GM12801 (cell line): ENCODE results near the gene ABCC12.

ENCODE experiments used
- TF ChIP-seq, protein P1 (sequence below): IDR thresholded peaks from one replicate; pipeline ENCODE4 v1.5.1; 2011; ENCODE audit warnings: control low read depth; ENCODE audit not compliant: insufficient read length; ENCODE audit errors: extremely low read depth

The ABCC12 gene

DNA sequence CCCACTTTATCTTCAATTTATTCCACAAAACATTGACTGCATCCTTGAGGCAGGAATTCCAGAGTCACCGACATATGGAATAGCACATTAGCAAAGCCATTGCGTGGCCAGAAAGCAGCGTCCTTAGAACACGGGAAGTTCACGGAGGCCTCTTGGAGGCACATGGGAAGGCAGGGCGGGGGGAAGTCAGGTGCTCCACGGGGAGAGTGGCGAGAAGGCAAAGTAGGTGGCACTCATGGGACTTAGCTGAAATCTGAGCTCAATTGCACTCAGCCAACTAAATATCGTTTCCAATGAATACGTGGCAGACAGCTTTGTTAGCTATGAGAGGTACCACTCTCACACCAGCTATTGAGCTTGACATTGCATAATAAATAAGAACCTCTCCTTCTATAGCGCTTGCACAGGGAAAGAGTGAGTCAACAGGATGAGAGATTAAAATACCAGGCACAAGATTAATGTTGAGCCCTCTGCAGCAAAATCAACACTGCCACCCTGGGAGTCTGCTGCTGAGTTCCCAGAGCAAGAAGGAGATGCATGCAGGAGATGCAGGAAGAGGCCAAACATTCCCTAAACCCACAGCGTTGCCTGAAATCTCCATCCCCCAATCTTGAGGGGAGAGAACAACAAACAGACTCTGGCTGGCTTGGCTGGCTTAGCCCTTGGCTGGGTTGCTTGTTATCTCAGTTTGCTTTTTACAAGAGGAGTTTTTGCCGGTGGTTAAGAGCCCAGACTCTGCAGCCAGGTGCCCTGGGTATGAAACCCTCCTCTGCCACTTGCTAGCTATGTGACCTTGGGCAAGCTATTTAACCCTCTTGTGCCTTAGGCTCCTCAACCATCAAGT lies 28.8 kb downstream of the ABCC12 start:
- TF ChIP-seq, protein P1, sequence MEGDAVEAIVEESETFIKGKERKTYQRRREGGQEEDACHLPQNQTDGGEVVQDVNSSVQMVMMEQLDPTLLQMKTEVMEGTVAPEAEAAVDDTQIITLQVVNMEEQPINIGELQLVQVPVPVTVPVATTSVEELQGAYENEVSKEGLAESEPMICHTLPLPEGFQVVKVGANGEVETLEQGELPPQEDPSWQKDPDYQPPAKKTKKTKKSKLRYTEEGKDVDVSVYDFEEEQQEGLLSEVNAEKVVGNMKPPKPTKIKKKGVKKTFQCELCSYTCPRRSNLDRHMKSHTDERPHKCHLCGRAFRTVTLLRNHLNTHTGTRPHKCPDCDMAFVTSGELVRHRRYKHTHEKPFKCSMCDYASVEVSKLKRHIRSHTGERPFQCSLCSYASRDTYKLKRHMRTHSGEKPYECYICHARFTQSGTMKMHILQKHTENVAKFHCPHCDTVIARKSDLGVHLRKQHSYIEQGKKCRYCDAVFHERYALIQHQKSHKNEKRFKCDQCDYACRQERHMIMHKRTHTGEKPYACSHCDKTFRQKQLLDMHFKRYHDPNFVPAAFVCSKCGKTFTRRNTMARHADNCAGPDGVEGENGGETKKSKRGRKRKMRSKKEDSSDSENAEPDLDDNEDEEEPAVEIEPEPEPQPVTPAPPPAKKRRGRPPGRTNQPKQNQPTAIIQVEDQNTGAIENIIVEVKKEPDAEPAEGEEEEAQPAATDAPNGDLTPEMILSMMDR = no peak

DNA sequence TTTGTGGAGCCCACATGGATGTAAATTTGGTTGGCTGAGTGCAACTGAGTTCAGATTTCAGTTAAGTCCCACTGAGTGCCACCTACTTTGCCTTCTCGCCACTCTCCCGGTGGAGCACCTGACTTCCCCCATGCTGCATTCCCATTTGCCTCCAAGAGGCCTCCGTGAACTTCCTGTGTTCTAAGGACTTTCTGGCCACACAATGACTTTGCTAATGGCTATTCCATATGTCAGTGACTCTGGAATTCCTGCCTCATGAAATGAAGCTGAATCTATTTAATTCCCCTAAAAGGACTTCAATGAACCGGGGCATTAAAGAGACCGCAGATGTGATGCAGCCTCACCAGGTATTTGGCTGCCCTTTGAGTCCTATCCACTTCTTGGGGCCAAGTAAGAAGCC lies 29.9 kb downstream of the ABCC12 start:
- TF ChIP-seq, protein P1 = no peak

DNA sequence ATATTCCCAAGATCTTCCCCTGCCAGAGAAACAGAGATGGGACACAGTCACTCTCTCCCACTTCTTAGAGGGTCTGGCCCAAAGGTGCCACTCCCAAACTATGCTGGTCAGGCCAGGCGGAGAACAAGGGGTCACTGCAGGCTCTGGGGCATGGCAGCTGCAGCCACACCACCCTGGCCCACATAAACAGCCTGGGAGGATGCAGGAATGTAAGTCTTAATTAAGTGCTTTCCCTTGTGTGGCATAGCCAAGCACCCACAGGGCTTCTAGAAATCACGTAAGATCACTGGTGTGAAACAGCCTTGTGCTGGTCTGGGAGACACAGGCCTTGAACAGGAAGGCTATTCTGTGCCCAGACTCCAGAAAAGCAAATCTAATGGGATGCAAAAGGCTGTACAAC lies 31.5 kb downstream of the ABCC12 start:
- TF ChIP-seq, protein P1 = no peak

DNA sequence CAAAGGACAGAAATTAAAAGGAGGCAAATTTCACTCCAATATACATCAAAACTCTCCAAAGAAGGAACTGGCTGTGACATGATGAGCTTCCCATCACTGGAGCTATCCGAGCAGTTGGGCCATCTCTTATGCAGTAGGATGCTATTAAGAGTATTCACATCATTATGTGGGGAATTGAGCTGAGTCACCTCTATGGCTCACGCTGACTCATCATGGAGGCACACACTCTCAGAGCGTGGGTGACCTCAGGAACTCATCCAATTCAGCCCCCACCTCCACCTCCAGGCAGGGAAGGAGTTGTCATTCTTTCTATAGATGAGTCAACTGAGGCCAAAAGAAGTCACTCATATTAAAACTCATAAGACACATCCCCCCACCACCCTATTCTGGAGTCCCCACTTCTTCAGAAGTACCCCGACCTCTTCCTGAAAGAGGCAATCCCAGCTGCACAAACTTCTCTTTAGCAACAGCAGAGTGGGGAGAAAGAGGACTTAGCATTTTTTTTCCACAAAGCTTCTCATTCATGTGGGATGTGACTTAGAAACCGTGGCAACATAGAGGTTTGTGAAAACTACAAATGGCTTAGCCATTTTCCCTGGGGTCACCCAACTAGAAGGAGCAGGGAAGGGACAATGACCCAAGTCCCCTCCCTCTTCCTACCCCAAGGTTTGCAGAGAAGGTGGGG lies 32.5 kb downstream of the ABCC12 start:
- TF ChIP-seq, protein P1 = no peak

DNA sequence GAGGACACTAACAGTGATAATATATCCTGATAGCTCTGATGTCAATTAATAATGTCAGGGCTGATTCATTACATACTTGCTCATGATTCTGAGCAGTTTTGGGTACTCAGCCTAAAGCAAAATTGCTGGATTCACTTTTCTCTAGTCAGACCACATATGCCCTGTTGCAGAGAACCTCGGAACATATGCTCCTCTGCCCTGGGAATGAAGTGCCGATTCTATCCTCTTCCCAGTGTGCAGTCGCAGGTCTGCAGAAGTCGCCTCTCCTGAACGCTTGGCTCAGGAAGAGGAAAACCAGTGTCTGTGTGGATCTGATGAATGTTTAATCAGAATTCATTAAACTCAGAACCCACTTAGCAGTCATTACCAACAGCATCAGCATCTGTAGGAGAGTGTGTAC lies 34.5 kb downstream of the ABCC12 start:
- TF ChIP-seq, protein P1 = no peak

DNA sequence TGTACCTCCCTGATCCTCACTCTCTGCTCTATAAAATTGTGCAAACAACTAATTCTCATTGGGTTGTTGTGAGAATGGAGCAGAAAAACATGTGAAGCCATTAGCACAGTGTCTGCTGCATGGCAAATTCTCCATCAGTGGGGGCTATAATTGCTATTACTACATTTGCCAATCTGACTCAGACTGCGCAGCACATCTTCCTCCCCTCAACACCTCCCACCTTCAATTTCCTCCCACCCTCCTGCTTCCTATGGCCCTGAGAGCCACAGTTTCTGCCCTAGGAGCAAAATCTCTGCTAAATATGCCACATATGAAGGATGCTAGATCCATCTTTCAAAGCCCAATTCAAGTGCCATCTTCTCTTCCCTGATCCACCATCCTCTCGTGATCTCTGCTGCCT lies 37.0 kb downstream of the ABCC12 start:
- TF ChIP-seq, protein P1 = no peak

DNA sequence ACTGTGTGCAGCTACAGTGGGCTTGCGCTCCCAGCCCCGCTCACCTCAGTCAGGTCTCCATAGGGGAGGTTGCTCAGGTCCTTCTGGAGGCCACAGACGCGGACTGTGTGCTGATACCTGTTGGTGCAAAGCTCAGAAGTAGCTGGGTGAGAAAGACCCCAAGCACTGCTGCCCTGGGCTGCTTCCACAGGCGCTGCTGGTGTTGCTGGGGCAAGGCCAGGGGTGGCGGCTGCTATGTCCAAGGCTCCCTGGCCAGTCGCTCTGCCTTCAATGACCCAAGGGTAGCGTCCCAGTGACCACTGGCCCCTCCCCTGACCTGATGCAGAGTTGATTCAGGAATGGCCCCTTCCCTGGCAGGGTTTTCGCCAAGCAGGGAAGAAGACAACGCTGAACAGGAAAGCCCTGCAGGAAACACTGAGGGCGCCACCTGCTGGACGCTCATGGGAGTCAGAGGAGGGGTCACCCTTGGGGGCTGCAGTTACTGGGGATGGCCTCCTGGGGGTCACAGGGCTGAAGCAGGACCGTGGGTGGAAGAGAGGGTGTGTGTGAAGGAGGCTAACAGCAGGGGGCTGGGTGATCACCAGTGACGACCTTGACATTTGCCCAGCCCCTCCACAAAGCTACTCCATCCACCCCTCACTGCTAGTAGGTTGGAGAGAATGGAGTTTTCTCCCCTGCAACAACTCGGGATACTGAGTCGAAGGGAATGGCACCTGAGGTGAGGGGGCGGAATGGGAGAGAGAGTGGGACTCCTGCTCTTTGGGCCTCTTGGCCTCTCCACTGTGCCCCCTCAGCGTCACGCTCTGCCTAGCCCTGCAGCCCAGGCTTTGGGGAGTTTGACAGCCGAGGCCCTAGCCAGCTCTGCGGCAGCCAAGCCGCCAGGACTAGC lies 38.3 kb downstream of the ABCC12 start:
- TF ChIP-seq, protein P1 = no peak
